ENCODE results near the gene FCAMR.

The FCAMR gene

DNA sequence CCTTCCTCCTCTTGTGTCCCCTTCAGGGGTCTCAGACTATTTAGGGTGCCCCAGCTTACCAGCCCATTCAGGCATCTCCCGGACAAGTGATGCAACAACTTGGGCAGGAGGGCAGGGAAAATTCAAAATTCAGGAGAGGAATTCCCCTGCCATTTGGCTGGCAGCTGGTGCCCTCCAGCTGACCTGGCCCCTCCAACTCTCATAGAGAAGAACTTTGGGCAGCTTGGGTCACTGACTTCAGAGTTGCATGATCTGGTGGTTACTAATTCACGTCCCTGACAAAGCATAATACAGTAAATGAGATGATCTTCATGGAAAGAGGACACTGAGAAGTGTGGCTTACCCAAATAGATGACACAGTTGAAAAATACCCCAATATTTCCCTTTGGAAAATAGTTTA lies at the start of gene FCAMR:
Gene FCAMR (minus strand): TSS at position 15 of the 400 bp plus-strand sequence. CDS start 335 bp downstream, outside the sequence.
- no peak for DNase-seq

DNA sequence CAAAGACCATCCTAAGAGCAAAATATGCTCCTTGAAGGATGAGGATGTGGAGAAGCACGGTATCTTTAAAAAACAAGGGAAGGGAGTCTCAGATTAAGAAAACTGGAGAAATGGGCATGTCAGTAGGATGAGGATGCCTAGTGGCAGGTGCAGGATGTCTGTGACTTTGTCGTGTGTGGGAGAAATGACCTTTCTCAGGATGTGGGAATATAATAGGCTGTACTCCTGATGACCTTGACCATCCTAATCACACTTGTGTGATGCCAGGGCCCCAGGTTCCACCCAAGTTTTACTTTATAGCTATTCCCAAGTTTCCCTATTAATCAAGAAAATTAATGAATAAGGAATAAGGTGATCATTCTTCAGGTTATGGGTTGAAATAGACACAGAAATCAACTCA lies 49.4 kb upstream of the FCAMR start:
- DNase-seq: no peak

DNA sequence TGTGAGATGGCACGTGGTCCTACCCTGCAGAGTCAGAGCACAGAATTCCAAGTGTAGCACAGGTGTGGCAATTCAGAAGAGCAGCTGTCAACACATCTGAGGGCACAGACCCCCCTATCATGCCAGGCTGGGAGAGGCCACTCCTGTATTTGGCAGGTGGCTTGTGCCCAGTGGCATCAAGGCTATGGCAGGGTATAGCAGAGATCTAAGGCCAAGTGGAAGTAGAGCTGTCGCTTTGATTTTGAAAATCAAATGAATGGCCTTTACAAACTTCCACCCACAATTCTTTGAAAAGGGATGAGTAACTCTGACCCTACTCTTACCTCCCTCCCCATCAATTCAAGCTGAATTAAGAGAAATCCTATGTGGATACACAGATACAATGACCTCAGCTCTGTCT lies 48.9 kb upstream of the FCAMR start:
- DNase-seq: no peak

DNA sequence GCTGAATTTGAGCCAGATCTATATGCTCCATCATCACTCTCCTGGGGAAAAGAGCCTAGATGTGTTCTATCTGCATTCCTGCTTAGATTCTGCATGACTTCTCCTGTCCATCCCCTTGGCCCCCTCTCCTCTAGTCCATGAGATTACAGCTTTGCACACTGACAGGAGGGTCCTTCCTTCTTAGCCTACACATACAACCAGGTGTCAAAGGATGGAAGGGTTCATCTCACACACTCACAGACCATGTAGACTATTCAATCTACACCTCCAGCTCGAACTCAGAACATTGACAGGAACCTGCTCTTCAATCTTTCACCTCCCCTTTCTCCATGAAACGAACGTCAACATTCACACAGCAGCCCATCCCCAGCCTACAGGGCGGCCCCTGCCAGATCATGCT lies 48.4 kb upstream of the FCAMR start:
- DNase-seq: no peak

DNA sequence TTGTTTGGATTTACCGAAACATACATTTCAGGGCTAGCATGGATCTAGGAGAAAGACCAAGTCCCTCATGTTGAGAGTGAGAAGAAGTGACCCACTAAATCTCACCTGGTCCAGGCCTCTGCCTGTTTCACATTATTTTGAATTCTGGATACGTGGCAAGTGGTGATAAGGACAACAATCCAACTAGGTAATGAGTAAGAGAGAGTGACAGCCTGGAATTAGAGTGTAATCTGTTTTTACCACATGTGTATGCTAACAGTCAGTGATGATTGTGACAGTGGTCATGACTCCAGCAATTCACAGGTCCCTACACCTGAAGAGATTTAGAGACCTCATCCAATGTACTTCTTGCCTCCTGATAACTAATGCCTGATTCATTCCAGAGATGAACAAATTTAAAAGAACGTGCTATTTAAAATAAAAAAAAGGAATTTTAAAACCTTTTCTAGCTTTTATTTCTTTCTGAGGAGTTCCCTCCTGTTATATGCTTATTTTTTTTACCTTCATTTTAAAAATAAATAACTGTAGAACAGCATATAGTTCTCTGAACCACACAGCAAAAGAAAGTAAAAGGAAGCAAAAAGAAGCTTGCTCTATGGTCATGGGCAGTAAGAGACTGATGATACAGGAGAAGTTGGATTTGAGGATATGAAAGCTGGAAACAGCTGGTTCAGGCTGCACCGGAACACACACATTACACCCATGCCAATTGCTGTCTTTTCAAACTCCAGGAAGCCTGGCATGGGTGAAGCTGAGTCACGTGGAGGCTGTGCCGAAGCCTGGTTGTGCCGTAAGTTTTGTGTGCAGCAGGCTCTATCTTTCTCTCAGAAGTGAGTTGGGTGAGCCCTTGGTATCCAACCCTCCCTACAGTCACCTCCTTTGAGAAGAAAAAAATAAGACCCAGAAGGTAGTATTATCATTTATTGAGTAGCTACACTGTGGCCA lies 47.6 kb upstream of the FCAMR start:
- DNase-seq: no peak

DNA sequence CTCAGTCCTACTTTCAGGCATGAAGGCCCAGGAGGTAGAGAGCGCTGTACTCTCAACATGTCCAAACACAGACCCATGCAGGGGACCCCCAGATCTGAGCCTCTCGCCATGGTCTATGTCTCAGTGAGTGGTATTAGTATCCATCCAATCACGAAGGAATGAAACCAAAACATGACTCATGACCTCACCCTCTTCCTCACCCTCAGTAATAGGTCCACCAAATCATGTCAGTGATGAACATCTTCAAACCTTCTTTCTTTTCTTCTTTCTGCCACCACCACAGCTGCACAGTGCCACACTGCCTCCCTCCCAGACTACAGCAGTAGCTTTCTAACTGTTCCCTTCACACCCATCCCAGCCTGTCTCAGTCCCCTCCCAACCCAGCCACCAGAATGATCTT lies 45.5 kb upstream of the FCAMR start:
- no peak for DNase-seq

- no peak for DNase-seq
Measured at GRCh38 chr1:207014728-207015127, 44.5 kb upstream of the FCAMR start.

DNA sequence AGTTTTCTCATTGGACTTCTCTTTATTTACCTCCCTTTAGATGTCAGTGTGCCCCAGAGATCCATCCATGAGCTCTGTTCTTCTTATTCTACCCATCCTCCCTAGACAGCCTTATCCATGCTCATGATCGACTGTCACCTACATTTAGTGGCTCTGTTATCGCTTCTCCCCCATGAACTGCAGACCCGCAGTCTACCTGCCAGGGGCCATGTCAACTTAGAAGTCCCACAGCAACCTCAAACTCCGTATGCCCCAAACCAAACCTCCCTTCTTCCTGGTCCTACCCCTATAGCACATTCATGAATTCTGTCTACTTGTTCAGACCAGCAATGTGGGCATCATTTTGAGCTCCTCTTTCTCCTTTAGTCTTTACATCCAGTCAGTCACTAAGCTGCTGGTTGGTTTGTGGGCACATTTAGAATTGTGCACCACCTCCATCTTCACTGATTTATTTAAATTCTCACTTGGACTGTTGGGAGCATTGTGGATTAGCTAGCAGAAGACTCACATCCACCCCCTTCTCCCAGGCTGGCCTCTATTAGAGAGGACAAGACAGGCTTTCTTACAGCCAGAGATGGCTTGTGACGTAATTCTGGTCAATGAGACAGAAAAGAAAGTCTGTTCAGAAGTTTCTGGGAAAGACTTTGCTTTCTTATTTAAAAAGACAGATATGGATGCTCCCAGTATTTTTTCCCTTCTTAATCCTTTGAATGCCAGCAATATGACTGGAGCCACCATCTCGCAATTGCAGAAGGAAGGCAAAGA lies 43.2 kb upstream of the FCAMR start:
- DNase-seq: no peak

- no peak for DNase-seq
Measured at GRCh38 chr1:207010726-207011125, 40.5 kb upstream of the FCAMR start.

DNA sequence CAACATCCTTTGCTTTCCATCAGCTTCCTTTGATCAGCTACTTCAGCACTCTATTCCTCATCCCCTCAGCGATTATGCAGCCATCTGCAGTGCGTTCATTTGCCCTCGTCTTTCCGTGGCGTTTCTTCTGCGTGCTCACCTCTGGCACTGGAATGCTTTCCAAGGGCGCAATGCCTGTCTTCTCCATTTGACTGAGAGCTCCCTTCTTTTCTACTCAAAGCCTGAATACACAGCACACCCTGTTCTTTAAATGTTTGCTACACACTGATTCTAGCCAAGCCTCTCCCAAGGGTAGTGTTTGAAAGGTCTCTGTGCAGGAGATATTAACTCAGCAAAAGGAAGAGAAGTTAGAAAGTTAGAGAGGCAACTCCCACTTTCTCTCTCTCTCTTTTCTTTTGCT lies 39.7 kb upstream of the FCAMR start:
- no peak for DNase-seq

DNA sequence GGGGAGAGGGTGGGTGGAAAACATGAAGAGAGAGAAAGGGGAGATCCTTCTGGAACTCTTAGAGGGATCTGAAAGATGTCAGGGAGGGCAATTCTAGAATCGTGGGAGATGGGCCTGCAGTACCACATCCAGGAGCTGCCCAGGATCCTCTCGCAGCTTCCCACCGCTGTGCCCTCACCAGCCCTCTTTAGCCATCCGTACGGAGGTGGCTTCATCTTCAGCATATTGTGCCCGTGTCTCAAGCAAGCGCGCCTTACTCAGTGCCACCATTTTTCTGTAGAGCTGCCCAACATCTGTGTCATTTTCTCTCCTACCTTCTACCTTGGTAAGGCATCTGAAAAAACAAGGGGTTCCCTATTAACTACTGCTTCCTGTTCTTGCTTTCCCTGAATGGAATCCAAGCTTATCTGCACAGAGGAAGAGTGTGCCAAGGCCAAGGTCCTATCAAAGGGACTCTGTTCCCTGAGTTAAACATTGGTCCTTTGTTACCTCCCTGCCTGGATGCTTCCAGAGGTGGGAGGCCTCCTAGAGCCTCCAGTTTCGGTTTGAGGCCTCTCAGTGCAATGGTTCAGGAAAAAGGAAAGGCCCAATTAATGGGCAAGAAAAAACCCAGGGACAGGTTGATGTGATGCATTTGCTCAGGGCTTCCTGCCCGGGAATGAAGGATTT lies 39.1 kb upstream of the FCAMR start:
- DNase-seq: no peak

- DNase-seq: peak; percentile 97
Measured at GRCh38 chr1:207007352-207008033, 37.2 kb upstream of the FCAMR start.

DNA sequence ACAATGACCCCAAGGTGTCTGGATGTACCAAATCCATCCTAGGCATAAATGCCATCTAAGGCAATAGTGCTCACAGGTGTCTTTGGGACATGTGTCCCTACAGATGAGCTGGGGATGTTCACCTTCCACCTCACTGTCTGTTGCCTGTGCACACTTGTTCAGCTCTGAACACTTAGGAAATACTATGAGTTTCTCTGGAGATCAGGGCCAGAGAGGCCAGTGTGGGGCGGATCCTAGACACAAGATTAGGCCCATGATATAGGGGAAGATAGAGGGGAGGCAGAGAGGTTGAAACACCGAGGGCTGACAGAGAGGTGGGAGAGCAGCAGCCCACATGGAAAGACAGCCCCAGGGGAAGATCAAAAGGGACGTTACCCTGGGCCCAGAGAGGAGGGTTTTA lies 36.7 kb upstream of the FCAMR start:
- no peak for DNase-seq

DNA sequence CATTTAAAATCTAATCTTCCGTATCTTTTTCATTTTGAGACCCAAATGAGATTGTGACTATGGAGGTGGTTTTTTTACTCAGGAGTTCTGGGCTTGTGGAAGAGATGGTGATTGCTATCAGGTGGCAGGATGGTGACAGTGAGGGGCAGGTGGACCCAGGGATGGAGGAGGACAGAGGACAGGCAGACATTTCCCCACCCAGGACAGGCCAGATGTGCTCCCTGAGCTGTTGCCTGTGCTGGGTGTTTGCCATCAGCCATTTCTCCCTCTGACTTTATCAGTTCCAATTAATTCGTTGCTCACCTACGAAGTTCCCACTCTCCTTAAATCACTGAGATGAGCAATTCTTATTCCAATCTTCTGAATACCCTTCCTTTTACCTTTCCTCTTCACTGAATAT lies 35.8 kb upstream of the FCAMR start:
- no peak for DNase-seq

DNA sequence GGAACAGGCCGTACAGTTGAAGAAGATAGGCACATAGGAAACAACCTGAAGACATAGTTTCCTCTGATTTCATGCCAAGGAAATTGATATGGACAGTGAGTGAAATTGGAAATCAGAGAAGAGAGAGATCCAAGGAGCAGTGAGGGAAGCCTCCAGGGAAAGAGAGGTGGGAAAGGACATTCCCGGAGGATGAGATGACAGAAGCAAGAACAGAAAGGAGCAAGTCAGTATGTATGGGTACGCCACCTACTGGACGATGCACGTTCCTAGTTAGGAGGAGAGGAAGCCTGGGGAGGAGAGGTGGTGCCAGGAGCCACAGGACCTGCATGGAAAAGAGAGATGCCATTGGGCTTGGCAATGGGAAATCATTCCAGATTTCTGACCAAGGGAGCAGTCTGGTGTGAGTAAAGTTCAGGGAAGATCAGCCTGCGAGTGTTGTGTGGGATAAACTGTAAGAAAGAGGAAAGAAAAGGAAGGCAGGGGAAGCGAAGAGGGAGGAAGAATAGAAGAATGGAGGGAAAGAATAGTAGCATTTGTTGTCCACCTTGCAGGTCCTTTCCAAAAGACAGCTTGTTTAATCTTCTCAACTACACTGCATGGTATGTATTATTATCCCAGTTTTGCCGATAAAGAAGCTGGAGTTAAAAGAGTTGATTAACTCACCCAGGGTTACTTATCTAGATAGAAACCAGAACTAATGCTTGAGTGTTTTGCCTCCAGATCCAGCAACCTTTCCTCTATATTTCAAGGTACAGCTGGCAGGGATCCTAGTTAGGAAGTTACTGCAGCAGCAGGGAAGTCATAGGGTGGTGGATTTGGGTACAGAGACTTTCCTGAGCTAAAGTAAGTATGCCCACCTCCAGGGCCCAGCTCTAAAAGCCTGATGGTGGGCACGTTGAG lies 34.9 kb upstream of the FCAMR start:
- DNase-seq: peak; percentile 79

GRCh38 chr1:207003210-207003609 lies 33.0 kb upstream of the FCAMR start:
- DNase-seq: no peak

GRCh38 chr1:207002724-207003146 lies 32.5 kb upstream of the FCAMR start:
- DNase-seq: no peak

GRCh38 chr1:207001492-207002245 lies 31.4 kb upstream of the FCAMR start:
- no peak for DNase-seq

GRCh38 chr1:207000651-207001291 lies 30.5 kb upstream of the FCAMR start:
- DNase-seq: no peak

GRCh38 chr1:206998816-206999215 lies 28.6 kb upstream of the FCAMR start:
- DNase-seq: no peak

Data from fibroblast of skin of right biceps (primary cell).